Stimulated activated CD8-positive, alpha-beta memory T cell treated with anti-CD3 and anti-CD28 coated beads, Interleukin-4, amount 100 ng/mL, for 4 hours (primary cell): ENCODE results near the gene MED25.

ENCODE experiments used
- DNase-seq, 2 donors: peaks; one replicate each; pipeline ENCODE4 v3.0.0-alpha.2; 2020; ENCODE audit warnings: low read depth in 2 of 2, low spot score in 1 of 2

MED25 gene

GRCh38 chr19:49857061-49857837, 39.2 kb downstream of the MED25 start:
- DNase-seq, result no peak

- no peak for DNase-seq
Measured at GRCh38 chr19:49857838-49858087, 39.7 kb downstream of the MED25 start.

GRCh38 chr19:49858088-49858985, 40.2 kb downstream of the MED25 start:
- no peak for DNase-seq

- no peak for DNase-seq
Measured at GRCh38 chr19:49859682-49860335, 41.7 kb downstream of the MED25 start.

GRCh38 chr19:49860336-49861102, 42.4 kb downstream of the MED25 start:
- DNase-seq, result no peak

- DNase-seq, result no peak
Measured at GRCh38 chr19:49861107-49861506, 43.0 kb downstream of the MED25 start.

GRCh38 chr19:49861541-49862378, 43.7 kb downstream of the MED25 start:
- no peak for DNase-seq

GRCh38 chr19:49862391-49863253, 44.5 kb downstream of the MED25 start:
- DNase-seq, result no peak

- no peak for DNase-seq
Measured at GRCh38 chr19:49863254-49863934, 45.3 kb downstream of the MED25 start.

GRCh38 chr19:49863935-49864320, 45.8 kb downstream of the MED25 start:
- no peak for DNase-seq

- DNase-seq, result no peak
Measured at GRCh38 chr19:49864890-49865289, 46.8 kb downstream of the MED25 start.

GRCh38 chr19:49866933-49867782, 49.1 kb downstream of the MED25 start, which contains the start of gene PNKP:
Gene PNKP, minus strand, starts transcription at chr19:49867576. Its CDS starts 372 bp downstream, at chr19:49867204.
- peak; percentile 79 to 82 for DNase-seq

- no peak for DNase-seq
Measured at GRCh38 chr19:49869009-49869483, 51.0 kb downstream of the MED25 start.

- DNase-seq, result peak; percentile 64 to 73
Measured at GRCh38 chr19:49869484-49870308, 51.6 kb downstream of the MED25 start.

GRCh38 chr19:49870309-49870901, 52.3 kb downstream of the MED25 start:
- no peak for DNase-seq

- DNase-seq, result no peak
Measured at GRCh38 chr19:49871349-49871985, 53.4 kb downstream of the MED25 start.
